Raji (cell line): ENCODE data around the gene ZNF341.

ENCODE experiments used
- POLR2A ChIP-seq: IDR thresholded peaks from 2 replicates; pipeline ENCODE4 v1.6.1; 2011; ENCODE audit warnings: low read depth, low read length, control low read depth; ENCODE audit not compliant: insufficient read depth

ZNF341 gene

DNA sequence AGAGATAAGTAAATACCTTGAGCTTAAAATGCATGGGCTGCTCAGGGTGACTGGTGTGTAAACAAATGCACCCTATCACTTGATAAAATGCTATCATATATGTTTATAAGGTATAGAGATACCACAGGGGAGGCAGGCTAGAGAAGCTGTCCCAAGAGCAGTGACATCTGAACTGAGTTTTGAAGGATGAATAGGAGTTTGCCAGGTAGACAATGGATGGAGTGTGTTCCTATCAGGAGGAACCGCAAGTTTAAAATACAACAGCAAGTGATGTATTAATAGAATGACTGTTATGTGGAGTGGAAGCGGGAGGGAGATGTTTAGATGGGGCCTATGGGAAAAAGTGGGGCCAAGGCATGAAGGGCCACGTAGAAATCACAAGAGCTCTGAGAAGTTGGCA lies 40.6 kb downstream of the ZNF341 start:
- no peak for TF ChIP-seq POLR2A

DNA sequence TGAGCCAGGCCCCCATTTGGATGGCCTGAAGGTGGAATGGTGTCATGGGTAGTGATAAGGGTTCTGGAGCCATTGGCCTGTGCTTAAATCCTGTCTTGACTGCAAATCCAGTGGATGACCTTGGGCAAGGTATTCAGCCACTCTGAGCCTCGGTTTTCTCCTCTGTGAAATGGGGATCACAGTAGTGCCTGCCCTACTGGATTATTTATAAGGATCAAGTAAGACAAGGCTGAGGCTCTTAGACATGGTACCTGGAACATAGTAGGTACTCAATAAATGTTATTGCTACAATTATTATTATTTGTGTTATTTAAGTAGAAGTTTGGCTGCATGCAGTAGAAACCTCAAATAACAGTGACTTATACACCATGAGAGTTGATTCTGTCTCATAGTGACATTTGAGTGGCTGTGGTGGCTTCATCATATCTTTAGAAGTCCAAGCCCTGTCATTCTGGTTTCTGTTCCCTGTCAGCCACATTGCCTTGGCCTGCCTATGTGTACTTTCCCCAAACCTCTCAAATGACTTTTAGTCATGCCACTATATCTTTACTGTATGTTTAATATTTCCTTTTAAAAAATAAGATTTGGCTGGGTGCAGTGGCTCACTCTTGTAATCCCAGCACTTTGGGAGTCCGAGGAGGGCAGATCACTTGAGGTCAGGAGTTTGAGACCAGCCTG lies 41.8 kb downstream of the ZNF341 start:
- no peak for TF ChIP-seq POLR2A

DNA sequence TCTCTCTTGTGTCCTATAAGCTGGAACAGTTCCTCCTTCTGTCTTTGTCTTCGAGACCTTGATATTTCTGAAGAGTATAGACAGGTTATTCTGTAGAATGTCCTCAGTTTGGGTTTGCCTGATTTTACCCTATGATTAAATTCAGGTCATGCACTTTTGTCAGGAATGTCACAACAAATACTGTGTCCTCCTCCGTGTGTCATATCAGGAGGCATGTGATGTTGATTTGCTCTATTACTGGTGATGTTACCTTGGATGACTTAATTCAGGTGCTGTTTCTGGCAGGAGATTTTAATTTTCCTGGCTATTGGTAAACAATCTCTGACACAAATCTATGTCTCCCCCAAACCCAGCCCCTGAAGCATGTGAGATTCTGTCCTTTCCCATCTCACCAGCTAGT lies 46.0 kb downstream of the ZNF341 start:
- no peak for TF ChIP-seq POLR2A

DNA sequence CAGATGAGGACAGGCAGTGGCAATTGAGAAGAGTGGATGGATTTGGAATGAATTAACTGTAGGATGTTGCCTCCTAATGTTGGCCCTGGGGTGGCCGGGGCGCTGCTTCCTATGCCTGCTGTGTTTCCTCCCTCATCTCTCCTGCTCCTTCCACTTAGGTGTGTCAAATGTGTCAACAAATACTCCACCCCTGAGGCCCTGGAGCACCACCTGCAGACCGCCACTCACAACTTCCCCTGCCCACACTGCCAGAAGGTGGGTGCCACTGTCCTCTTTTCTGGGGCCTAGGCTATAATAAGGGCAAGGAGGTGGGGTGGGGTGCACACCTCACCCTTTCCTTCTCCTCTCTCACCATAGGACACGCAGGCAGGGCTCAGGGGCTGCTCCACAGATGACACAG lies 49.3 kb downstream of the ZNF341 start:
- no peak for TF ChIP-seq POLR2A

DNA sequence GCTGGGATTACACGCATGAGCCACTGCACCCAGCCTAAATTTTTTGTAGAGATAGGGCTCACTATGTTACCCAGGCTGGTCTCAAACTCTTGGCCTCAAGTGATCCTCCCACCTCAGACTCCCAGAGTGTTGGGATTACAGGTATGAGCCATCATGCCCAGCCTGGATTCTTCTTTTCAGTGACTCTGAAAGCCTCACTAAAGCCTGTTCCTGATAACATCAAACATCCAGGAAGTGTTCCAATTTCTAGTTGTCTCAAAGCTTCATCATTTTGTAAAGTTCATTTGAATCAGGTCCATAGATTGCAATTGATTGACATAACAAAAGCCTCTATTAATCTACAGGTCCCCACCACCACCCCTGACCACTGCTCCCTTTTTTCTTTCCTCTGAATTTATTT lies 50.1 kb downstream of the ZNF341 start:
- no peak for TF ChIP-seq POLR2A

DNA sequence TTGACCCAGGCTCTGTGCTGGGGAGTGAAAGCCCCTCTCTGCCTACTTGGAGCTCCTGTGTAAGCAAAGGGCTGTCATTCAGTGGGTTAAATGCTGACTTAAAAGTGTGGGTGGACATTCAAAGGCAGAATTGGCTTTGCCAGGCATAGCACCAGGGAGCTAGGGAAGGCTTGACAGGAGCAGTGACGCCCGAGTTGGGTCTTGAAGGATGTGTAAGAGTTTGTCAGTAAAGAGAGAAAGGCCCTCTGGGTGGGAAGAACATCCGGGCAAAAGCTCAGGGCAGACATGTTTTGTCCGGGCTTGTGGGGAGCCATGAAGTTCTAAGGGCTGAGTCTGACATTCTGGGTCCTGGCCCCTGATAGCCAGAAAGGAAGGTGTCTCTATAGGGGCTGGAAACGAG lies 51.5 kb downstream of the ZNF341 start:
- TF ChIP-seq POLR2A, result no peak

DNA sequence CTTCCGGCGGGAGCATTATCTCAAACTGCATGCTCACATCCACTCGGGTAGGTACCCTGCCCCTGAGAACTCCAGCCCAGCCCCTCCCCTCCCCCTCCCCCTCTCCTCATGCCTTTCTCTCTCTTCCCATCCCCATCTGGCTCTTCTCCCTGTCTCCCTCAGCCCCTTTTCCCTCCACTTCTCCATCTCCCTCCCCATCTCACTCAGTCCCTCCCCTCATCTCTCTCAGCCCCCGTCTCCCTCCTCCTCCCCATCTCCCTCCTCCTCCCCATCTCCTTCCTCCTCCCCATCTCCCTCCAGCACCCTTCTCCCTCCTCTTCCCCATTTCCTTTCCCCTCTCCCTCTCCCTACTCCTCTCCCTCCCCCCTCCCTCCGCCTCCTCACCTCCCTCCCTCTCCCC lies 52.0 kb downstream of the ZNF341 start:
- TF ChIP-seq POLR2A, result no peak

DNA sequence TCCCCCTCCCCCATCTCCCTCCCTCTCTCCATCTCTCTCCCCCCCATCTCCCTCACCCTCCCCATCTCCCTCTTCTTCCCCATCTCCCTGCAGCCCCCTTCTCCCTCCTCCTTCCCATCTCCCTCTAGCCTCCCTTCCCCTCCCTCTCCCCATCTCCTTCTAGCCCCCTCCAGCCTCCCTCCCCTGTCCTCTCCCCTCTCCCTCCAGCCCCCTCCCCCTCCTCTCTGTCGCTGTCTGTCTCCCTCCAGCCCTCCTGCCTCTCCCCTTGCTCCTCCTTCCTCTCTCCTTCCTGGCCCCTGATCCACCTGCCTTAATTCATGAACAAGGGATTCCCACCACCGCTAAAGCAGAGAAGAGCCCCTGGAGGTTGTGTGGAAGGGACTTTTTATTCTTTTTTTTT lies 52.4 kb downstream of the ZNF341 start:
- no peak for TF ChIP-seq POLR2A

DNA sequence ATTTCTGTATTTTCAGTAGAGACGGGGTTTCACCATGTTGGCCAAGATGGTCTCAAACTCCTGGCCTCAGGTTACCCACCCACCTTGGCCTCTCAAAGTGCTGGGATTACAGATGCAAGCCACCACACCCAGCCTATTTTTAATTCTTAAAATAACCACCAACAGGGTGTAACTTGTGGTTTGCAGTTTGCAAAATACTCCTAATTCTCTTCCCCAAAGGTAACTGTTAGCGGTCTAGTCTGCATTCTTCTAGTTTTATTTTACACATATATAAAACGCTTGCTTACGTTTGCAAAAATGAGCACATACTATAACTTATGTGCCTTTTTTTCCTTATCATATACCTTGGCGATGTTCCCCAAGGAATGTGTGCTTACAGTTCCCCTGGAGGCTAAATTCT lies 53.7 kb downstream of the ZNF341 start:
- no peak for TF ChIP-seq POLR2A

DNA sequence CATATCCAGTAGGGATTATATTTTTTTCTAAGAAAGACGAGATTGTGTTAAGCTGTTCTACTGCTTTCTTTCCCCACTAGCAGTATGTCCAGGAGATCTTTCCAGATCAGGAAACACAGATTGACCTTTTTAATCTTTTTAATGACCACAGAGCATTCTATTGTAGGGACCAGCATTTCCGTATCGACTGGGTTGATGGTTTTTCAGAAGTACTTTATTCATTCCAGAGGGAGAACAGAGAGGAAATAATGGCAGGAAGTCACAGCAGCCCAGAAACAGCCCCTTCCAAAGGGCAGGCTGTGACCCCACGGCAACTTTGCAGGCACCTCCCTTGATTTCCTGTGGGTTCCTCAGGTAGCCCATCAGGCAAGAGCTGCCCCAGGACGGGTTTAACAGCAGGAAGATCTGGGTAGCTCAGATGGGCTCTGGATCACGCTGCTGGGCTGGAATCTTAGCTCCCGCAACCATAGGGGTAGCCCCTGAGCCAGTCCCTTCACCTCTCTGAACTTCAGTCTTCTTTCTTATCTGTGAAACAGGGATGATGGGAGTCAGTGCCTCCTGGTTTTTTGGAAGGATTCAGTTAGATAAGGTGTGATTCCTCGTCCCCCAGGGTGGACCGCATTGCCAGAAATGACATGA lies 55.6 kb downstream of the ZNF341 start:
- no peak for TF ChIP-seq POLR2A

DNA sequence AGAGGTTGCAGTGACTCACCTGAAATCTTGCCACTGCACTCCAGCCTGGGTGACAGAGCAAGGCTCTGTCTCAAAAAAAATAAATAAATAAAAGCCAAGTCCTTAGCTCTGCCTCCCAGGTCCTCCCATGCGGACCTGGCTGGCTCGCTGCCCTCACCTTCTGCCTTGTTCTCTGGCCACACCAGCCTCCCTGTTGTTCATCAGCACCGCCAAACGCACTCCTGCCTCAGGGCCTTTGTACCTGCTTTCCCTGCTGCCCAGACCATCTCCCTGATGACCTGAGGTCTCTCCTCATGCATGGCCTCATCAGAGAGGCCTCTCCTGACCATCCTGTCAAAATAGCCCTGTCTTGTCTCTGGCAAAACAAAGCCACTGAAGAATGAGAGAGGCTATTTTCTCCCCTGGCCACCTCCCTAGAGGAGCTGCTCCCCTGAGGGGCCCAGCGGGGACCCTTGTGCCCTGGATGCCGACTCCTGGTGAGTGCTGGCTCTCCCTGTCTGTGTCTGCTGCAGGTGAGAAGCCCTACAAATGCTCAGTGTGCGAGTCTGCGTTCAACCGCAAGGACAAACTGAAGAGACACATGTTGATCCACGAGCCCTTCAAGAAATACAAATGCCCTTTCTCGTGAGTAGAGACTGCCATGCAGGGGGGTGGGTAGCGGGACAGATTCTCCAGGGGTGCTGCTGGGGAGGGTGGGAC lies 56.7 kb downstream of the ZNF341 start:
- no peak for TF ChIP-seq POLR2A

DNA sequence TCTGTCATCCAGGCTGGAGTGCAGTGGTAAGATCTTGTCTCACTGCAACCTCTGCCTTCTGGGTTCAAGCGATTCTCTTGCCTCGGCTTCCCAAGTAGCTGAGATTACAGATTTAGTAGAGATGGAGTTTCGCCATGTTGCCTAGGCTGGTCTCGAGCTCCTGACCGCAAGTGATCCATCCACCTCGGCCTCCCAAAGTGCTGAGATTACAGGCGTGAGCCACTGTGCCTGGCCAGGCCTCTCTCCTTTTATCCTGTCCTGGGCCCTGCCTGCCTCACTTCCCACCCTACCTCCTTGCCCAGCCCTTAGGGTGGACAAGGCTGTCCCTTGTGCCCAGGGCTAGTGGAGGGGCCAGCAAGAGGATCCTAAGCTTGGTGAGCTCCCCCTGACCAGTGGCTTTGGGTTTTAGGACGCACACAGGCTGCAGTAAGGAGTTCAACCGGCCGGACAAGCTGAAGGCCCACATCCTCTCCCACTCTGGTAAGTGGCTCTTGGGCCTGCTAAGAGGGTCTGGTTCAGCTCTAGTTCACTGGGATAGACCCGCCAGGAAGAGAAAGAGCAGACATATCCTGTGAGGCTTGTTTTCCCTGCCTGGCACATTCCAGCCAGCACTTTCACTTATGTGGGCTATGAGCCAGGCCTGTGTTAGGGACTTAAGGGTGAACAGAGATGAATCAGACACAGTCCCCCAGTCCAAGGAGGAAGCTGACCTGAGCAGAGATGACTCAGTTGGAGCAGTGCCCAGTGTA lies 57.5 kb downstream of the ZNF341 start:
- TF ChIP-seq POLR2A, result no peak

DNA sequence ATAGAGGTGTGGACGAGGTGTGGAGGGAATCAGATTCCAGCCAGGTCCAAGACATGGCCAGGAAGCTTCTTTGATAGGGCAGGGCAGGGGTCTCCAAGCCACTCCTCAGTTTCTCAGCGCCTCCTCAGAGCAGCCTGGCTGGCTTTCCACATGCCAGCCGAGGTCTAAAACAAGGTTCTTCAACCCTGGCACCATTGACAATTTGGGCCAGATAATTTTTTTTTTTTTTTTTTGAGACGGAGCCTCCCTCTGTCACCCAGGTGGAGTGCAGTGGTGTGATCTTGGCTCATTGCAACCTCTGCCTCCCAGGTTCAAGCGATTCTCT lies 58.0 kb downstream of the ZNF341 start:
- no peak for TF ChIP-seq POLR2A

DNA sequence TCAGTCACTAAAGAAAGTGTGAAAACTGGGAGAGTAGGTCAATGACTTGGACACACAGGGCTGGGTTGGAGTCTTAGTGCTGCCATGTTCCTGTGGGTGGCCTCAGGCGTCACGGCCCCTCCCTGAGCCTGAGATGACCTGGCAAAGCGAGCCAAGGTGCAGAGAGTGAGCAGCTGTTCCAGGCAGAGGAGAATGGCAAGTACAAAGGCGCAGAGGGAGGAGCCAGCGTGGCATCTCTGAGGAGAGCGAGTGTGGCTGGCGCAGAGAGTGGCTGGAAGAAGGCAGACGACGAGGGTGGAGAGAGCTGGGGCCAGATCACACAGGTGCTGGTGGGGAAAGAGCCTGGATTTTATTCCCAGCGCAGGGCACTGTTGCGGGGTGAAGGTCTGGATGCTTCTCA lies 58.8 kb downstream of the ZNF341 start:
- no peak for TF ChIP-seq POLR2A

DNA sequence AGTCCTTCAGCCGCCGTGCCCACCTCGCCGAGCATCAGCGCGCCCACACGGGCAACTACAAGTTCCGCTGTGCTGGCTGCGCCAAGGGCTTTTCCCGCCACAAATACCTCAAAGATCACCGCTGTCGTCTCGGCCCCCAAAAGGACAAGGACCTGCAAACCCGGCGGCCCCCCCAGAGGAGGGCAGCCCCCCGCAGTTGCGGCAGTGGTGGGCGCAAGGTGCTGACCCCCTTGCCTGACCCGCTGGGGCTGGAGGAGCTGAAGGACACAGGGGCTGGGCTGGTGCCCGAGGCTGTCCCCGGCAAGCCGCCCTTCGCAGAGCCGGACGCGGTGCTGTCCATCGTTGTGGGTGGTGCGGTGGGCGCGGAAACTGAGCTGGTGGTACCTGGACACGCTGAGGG lies 59.2 kb downstream of the ZNF341 start:
- no peak for TF ChIP-seq POLR2A

DNA sequence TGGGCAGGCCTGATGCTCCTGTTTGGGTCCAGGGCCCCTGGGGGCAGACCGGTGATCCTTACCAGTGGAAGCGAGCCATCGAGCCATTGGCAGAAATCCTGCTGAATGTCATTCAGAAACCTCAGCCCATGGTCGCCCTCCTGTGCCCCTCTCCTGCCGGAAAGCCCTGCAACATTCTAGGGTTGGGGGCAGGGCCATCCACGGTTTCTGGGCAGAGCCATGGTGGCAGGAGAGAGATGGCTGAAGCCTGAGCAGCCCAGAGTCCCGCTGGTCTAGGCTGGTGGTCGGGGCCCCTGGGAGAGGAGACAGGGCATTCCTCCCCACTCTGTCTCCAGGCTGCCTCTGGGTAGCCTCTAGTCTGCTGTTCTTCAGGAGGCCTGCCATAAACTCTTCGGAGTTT lies 59.7 kb downstream of the ZNF341 start:
- no peak for TF ChIP-seq POLR2A

DNA sequence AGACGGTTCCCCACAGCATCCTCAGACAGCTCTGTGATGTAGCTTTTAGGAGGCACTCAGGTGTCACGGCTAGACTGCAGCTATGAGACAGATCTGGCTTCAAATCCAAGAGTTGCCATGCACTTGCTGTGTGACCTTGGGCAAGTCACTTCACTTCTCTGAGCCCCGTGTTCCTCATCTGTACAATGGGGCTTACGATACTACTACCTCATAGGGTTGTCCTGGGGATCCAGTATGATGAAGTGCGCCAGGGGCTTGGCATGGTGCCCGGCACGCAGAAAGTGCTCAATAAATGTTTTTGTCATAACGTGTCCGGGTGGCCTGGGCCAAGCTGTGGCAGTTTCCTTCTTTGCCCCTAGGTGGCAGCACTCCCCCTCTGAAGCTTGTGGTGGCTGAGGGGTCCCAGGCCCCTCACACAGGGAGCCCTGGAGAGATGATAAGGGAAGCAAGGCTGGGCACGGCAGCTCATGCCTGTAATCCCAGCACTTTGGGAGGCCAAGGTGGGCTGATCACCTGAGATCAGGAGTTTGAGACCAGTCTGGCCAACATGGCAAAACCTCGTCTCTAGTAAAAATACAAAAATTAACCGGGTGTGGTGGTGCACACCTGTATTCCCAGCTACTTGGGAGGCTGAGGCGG lies 60.3 kb downstream of the ZNF341 start:
- no peak for TF ChIP-seq POLR2A
